Measurements from ENCODE around the gene DOCK4. TPM values are rescaled to one million over a fixed set of nuclear protein-coding genes. Genes with fewer than 3 reads are reported as not detected.

The DOCK4 gene
- total RNA-seq, 6 experiments from 2014 or later = 9.4 to 29.9 (median 22.8) TPM

DNA sequence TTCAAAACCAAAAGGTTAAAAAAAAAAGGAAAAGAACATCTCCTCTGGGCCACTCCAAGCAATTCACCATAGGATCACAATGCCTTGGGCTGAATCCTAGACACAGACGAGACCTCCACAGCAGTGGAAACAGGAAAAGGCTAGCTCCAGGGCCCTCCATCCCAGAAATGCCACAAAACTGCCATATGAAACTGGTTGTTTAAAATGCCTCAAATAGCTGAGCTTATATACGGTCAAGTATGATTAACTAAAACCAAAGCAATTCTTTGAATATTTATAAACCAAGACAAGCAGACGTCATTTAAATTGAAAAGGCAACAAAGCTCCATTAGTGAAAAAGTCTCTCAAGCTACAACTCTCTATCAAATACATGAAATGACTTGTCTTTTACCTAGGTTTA, 63.1 kb downstream of the DOCK4 start:
- TF ChIP-seq, protein P1, sequence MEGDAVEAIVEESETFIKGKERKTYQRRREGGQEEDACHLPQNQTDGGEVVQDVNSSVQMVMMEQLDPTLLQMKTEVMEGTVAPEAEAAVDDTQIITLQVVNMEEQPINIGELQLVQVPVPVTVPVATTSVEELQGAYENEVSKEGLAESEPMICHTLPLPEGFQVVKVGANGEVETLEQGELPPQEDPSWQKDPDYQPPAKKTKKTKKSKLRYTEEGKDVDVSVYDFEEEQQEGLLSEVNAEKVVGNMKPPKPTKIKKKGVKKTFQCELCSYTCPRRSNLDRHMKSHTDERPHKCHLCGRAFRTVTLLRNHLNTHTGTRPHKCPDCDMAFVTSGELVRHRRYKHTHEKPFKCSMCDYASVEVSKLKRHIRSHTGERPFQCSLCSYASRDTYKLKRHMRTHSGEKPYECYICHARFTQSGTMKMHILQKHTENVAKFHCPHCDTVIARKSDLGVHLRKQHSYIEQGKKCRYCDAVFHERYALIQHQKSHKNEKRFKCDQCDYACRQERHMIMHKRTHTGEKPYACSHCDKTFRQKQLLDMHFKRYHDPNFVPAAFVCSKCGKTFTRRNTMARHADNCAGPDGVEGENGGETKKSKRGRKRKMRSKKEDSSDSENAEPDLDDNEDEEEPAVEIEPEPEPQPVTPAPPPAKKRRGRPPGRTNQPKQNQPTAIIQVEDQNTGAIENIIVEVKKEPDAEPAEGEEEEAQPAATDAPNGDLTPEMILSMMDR (IDR thresholded peaks at IDR 0.05) = no peak
- TF ChIP-seq POLR2A (IDR thresholded peaks at IDR 0.05) = no peak
- H3K27me3 ChIP-seq = no peaks in the 10 kb centered on the region
- peaks cover 0 to 21% (median 5%) of the 10 kb centered on the region in 4 donors for H3K4me1 ChIP-seq
- intact Hi-C loops (cut with DNase I) = loop anchor here in 1 of 2 donors (10.0 kb wide), 1 partner anchor 52 kb away; no protein-coding TSS in a partner anchor
- H3K36me3 ChIP-seq = no peaks in the 10 kb centered on the region
- no peak for DNase-seq
- no peak overlapping the region for H3K27ac ChIP-seq
- no peak for ATAC-seq
- no peak overlapping the region for H3K4me3 ChIP-seq
- H3K9me3 ChIP-seq = no peaks in the 10 kb centered on the region
- 95% methylated on average over 3 of the region's 3 CpGs for WGBS (ENCODE audit: insufficient coverage, low coverage, low lambda C conversion rate, missing lambda C conversion rate)

DNA sequence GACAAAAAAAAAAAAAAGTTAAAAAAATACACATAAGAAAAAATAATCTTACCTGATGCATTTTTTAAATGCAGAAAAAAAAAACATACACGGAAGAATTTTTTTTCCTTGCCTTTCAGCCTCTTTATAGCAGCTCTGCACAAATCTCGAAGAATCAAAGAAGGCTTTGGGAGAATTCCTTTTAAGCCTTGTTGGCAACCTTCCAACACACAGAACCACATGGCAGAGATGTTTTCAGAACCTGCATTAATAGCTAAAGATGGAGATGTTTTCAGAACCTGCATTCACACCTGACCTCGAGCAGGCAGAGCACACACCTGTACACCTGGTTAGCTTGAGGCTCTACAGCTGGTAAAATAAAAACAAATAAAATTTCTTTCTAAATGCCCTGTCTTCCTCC, 65.6 kb downstream of the DOCK4 start:
- ATAC-seq = no peak
- DNase-seq = no peak
- no peaks in the 10 kb centered on the region for H3K9me3 ChIP-seq
- peaks cover 0 to 40% (median 7%) of the 10 kb centered on the region in 4 donors for H3K4me1 ChIP-seq
- no peaks in the 10 kb centered on the region for H3K27me3 ChIP-seq
- TF ChIP-seq POLR2A (IDR thresholded peaks at IDR 0.05) = no peak
- TF ChIP-seq, protein P1 (IDR thresholded peaks at IDR 0.05) = no peak
- intact Hi-C loops (cut with DNase I) = loop anchor here in 1 of 2 donors (10.0 kb wide), 1 partner anchor 54 kb away; no protein-coding TSS in a partner anchor
- no peaks in the 10 kb centered on the region for H3K36me3 ChIP-seq
- H3K4me3 ChIP-seq = no peak overlapping the region
- H3K27ac ChIP-seq = no peak overlapping the region
- WGBS (ENCODE audit: insufficient coverage, low coverage, low lambda C conversion rate, missing lambda C conversion rate) = 74% methylated on average over 3 of the region's 3 CpGs

DNA sequence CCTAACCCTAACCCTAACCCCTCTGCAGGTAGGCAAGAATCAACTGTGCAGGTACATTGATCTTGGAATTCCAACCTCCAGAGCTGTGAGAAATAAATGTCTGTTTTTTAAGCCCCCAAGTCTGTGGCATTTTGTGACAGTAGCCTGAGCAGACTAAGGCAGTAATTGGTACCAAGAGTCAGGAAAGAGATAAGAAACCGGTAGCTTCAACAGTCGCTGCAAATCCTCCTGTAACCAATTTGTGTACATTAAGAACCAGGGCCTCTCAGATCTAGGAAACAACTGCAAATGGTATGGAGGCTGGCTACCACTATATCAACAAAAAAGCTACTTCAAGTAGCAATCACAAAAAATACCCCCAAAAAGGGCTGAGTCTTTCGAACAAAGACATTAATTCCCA, 67.3 kb downstream of the DOCK4 start:
- Histone ChIP-seq H3K4me1 (peaks cover 0 to 34% (median 7%) of the 10 kb centered on the region in 4 donors), H3K27ac (no peak overlapping the region), H3K27me3 (no peaks in the 10 kb centered on the region), H3K36me3 (no peaks in the 10 kb centered on the region), H3K4me3 (no peak overlapping the region), H3K9me3 (no peaks in the 10 kb centered on the region)
- ATAC-seq (no peak), DNase-seq (no peak)
- TF ChIP-seq, protein P1 (IDR thresholded peaks at IDR 0.05) = no peak
- no peak for TF ChIP-seq POLR2A (IDR thresholded peaks at IDR 0.05)
- 78% methylated on average over 3 of the region's 3 CpGs for WGBS (ENCODE audit: insufficient coverage, low coverage, low lambda C conversion rate, missing lambda C conversion rate)
- intact Hi-C loops (cut with DNase I) = no loop called here

DNA sequence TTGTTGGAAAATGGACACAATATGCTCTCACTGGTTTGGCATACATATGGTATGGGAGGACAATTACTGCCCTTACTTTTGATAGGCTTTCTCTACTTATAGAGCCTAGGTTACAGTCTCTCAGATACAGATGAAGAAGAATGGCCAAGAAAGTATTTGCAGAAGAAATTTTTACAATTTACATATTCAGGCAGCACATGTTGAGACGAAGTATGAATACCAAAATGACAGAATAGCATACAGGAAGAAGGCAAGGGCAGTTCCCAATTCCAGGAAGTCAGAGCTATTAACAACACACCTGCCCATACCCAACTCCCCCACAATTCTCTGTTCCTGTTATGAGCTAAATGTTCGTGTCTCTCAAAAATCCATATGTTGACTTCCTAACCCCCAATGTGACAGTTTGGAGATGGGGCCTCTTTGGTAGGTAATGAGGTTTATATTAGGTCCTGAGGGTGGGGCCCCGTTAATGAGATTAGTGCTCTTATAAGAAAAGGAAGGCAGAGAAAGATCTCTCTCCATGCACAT, 67.8 kb downstream of the DOCK4 start:
- WGBS (ENCODE audit: insufficient coverage, low coverage, low lambda C conversion rate, missing lambda C conversion rate) = 61% methylated on average over 3 of the region's 3 CpGs
- ATAC-seq = no peak
- Histone ChIP-seq H3K4me1 (peaks cover 0 to 28% (median 7%) of the 10 kb centered on the region in 4 donors), H3K27me3 (no peaks in the 10 kb centered on the region), H3K36me3 (no peaks in the 10 kb centered on the region), H3K9me3 (no peaks in the 10 kb centered on the region), H3K27ac (no peak overlapping the region), H3K4me3 (no peak overlapping the region)
- DNase-seq = no peak
- no peak for TF ChIP-seq POLR2A (IDR thresholded peaks at IDR 0.05)
- TF ChIP-seq, protein P1 (IDR thresholded peaks at IDR 0.05) = no peak
- intact Hi-C loops (cut with DNase I) = no loop called here
